ENCODE measurements around the gene EBF4. TPM values are rescaled to one million over a fixed set of nuclear protein-coding genes. Genes with fewer than 3 reads are reported as not detected.
A peak's percentile ranks its signal among the peaks of the same experiment; 100 is the strongest.
"Not testable (repeated sequence)": the region's sequence is repeated elsewhere in the genome, so short reads cannot be mapped to it uniquely, and the experiment has no call there.

EBF4 gene
- total RNA-seq, 1 donor from 2014 or later = 11.4 TPM

GRCh38 chr20:2695206-2695983 is 2.8 kb downstream of the EBF4 start:
- peak; percentile 66 for DNase-seq (ENCODE audit: low spot score)
- H3K27ac Mint-ChIP-seq (ENCODE audit: unreplicated experiment) = no peak overlapping the region
- peaks cover 9% of the 10 kb centered on the region for H3K4me1 Mint-ChIP-seq (ENCODE audit: low read depth)
- H3K4me3 Mint-ChIP-seq (ENCODE audit: unreplicated experiment) = no peak overlapping the region
- H3K36me3 Mint-ChIP-seq (ENCODE audit: low read depth) = peaks cover 2% of the 10 kb centered on the region
- H3K27me3 Mint-ChIP-seq (ENCODE audit: low read depth) = peaks cover 40% of the 10 kb centered on the region
- no peaks in the 10 kb centered on the region for H3K9me3 Mint-ChIP-seq (ENCODE audit: low read depth)
- TF ChIP-seq, protein P1, sequence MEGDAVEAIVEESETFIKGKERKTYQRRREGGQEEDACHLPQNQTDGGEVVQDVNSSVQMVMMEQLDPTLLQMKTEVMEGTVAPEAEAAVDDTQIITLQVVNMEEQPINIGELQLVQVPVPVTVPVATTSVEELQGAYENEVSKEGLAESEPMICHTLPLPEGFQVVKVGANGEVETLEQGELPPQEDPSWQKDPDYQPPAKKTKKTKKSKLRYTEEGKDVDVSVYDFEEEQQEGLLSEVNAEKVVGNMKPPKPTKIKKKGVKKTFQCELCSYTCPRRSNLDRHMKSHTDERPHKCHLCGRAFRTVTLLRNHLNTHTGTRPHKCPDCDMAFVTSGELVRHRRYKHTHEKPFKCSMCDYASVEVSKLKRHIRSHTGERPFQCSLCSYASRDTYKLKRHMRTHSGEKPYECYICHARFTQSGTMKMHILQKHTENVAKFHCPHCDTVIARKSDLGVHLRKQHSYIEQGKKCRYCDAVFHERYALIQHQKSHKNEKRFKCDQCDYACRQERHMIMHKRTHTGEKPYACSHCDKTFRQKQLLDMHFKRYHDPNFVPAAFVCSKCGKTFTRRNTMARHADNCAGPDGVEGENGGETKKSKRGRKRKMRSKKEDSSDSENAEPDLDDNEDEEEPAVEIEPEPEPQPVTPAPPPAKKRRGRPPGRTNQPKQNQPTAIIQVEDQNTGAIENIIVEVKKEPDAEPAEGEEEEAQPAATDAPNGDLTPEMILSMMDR (IDR thresholded peaks at IDR 0.05) = no peak

- peak; percentile 37 for DNase-seq (ENCODE audit: low spot score)
- H3K9me3 Mint-ChIP-seq (ENCODE audit: low read depth); H3K4me1 Mint-ChIP-seq (ENCODE audit: low read depth); H3K4me3 Mint-ChIP-seq (ENCODE audit: unreplicated experiment); H3K27ac Mint-ChIP-seq (ENCODE audit: unreplicated experiment); H3K36me3 Mint-ChIP-seq (ENCODE audit: low read depth): not testable (repeated sequence)
- H3K27me3 Mint-ChIP-seq (ENCODE audit: low read depth) = peaks cover 45% of the 10 kb centered on the region
Measured at GRCh38 chr20:2695984-2696525, 3.5 kb downstream of the EBF4 start.

DNA sequence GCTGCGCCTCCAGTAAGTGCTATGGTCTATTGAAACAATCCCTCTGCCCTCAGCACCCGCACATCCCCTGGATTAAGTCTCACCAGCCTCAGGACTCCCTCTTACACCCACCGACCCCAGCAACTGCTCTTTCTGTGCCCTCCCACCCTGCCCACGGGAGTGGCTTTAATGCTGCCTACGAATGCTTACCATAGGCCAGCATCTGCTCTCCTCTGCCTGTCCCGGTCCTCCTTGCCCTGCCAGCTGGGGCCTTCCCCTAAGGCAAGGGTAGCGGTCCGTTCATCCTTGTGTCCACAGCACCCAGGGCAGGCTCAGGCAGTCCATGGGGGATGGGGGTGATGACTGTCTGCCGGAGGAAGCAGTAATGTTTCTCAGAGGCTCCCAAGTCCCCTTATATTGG is 4.1 kb downstream of the EBF4 start:
- Mint-ChIP-seq H3K4me1 (ENCODE audit: low read depth) (peaks cover 9% of the 10 kb centered on the region), H3K27me3 (ENCODE audit: low read depth) (peaks cover 49% of the 10 kb centered on the region), H3K36me3 (ENCODE audit: low read depth) (peaks cover 3% of the 10 kb centered on the region), H3K4me3 (ENCODE audit: unreplicated experiment) (no peak overlapping the region), H3K27ac (ENCODE audit: unreplicated experiment) (no peak overlapping the region), H3K9me3 (ENCODE audit: low read depth) (no peaks in the 10 kb centered on the region)
- peak; percentile 61 for DNase-seq (ENCODE audit: low spot score)
- TF ChIP-seq, protein P1 (IDR thresholded peaks at IDR 0.05) = no peak

DNA sequence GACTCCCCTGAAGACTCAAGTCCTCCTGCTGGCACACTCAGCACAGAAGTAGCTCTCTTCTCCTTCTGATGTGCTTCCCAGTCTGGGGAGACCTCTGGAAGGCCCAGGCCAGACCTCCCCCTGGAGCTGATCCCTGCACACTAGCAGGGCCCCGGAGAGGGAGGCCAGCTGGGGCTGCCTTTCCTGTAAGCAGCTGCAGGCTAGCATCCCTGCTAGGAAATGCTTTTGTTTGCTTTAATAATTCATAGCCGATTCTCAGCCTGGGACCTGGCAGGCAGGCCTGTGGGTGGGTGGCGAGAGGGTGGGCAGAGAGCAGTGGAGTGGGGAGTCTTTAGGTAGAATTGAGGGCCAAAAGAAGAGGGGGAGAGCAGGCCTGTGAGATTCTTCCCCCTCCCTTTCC is 5.2 kb downstream of the EBF4 start:
- Mint-ChIP-seq H3K4me1 (ENCODE audit: low read depth) (peaks cover 4% of the 10 kb centered on the region), H3K9me3 (ENCODE audit: low read depth) (no peaks in the 10 kb centered on the region), H3K36me3 (ENCODE audit: low read depth) (peaks cover 3% of the 10 kb centered on the region), H3K27me3 (ENCODE audit: low read depth) (peaks cover 48% of the 10 kb centered on the region), H3K27ac (ENCODE audit: unreplicated experiment) (no peak overlapping the region), H3K4me3 (ENCODE audit: unreplicated experiment) (no peak overlapping the region)
- TF ChIP-seq, protein P1 (IDR thresholded peaks at IDR 0.05) = no peak
- peak; percentile 52 for DNase-seq (ENCODE audit: low spot score)

DNA sequence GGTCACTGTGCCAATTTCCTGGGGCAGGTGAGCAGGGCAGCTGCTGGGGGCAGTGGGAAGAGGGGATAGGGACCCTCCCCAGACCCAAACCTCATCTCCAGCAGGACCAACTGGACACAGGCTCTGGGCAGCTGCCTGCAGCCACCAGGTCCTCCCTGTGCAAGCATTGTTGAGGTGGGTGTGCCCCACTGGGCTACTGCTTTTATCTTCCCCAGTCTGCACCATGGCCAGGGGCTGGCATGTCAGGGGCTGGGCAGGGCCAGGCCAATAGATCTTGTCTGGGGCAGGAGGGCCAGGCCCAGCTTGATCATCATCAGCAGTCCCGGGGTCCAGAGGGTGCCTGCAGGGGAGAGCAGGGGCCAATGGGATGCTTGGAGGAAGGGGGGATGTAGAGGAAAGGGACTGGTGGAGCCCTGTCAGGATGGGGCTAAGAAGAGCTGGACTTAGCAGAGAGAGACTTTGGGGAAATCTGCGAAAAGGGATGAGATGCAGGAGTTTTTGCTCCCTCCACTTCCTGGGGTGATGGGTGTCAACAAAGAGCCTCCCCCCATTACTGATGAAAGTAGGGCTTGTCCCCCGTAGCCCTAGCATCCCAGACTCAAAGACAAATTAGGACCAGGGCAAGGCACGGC is 5.7 kb downstream of the EBF4 start:
- Mint-ChIP-seq H3K4me1 (ENCODE audit: low read depth) (peaks cover 4% of the 10 kb centered on the region), H3K9me3 (ENCODE audit: low read depth) (no peaks in the 10 kb centered on the region), H3K27ac (ENCODE audit: unreplicated experiment) (no peak overlapping the region), H3K36me3 (ENCODE audit: low read depth) (peaks cover 3% of the 10 kb centered on the region), H3K4me3 (ENCODE audit: unreplicated experiment) (no peak overlapping the region), H3K27me3 (ENCODE audit: low read depth) (peaks cover 48% of the 10 kb centered on the region)
- peak; percentile 54 for DNase-seq (ENCODE audit: low spot score)
- TF ChIP-seq, protein P1 (IDR thresholded peaks at IDR 0.05) = no peak
